G401 (cell line): ENCODE results near the gene BCL2A1. TPM values are rescaled to one million over a fixed set of nuclear protein-coding genes. Genes with fewer than 3 reads are reported as not detected.
"Not testable (repeated sequence)": the region's sequence is repeated elsewhere in the genome, so short reads cannot be mapped to it uniquely, and the experiment has no call there.

Experiments
- DNase-seq: peaks from one replicate; pipeline ENCODE4 v3.0.0-alpha.2; 2015; ENCODE audit warnings: low spot score
- in situ Hi-C: cut with HindIII; loops from 2 replicates; pipeline ENCODE4 v1.10.0; 2016; ENCODE audit warnings: low sequenced_read_pairs, mixed read lengths
- total RNA-seq: library from RNA; depleted of rRNA; stranded (reverse); fragments of >200 nt; shearing (Covaris generic); gene quantifications from 2 replicates; pipeline ENCODE4 v1.2.3, GENCODE V29; 2014

The BCL2A1 gene
- total RNA-seq, 1 experiment from 2014 or later, result not detected

GRCh38 chr15:79935556-79936201 is 35.3 kb downstream of the BCL2A1 start:
- DNase-seq, in situ Hi-C loops: not testable (repeated sequence)

- DNase-seq, result no peak
- in situ Hi-C loops, result no loop called here
Observed at GRCh38 chr15:79933231-79933630, 37.8 kb downstream of the BCL2A1 start.

GRCh38 chr15:79932447-79932846 is 38.5 kb downstream of the BCL2A1 start:
- in situ Hi-C loops, result no loop called here
- DNase-seq, result no peak

- in situ Hi-C loops, result no loop called here
- DNase-seq, result no peak
Observed at GRCh38 chr15:79930516-79930915, 40.5 kb downstream of the BCL2A1 start.

GRCh38 chr15:79929412-79929811 is 41.6 kb downstream of the BCL2A1 start:
- in situ Hi-C loops, result no loop called here
- DNase-seq, result no peak

- in situ Hi-C loops, DNase-seq: not testable (repeated sequence)
Observed at GRCh38 chr15:79926116-79926515, 44.9 kb downstream of the BCL2A1 start.

GRCh38 chr15:79924379-79924778 is 46.6 kb downstream of the BCL2A1 start:
- no peak for DNase-seq
- in situ Hi-C loops, result no loop called here

- peak; percentile 96 for DNase-seq
- in situ Hi-C loops, result no loop called here
Observed at GRCh38 chr15:79923515-79924169, 47.4 kb downstream of the BCL2A1 start.

- peak; percentile 57 for DNase-seq
Observed at GRCh38 chr15:79923079-79923514, 47.9 kb downstream of the BCL2A1 start.

GRCh38 chr15:79922512-79923078 is 48.4 kb downstream of the BCL2A1 start:
- in situ Hi-C loops, result no loop called here
- DNase-seq, result peak; percentile 22

More at GRCh38 chr15:79923079-79923514, 47.9 kb downstream of the BCL2A1 start:
- in situ Hi-C loops, result no loop called here

GRCh38 chr15:79919749-79920511 is 51.1 kb downstream of the BCL2A1 start:
- in situ Hi-C loops, result no loop called here
- DNase-seq, result no peak

- no peak for DNase-seq
- in situ Hi-C loops, result no loop called here
Observed at GRCh38 chr15:79919090-79919748, 51.8 kb downstream of the BCL2A1 start.

- DNase-seq, result no peak
- in situ Hi-C loops, result no loop called here
Observed at GRCh38 chr15:79918278-79918677, 52.7 kb downstream of the BCL2A1 start.

- no peak for DNase-seq
- in situ Hi-C loops, result no loop called here
Observed at GRCh38 chr15:79916502-79917132, 54.4 kb downstream of the BCL2A1 start.

GRCh38 chr15:79915776-79916501 is 55.1 kb downstream of the BCL2A1 start:
- in situ Hi-C loops, DNase-seq: not testable (repeated sequence)

GRCh38 chr15:79914728-79915127 is 56.3 kb downstream of the BCL2A1 start:
- in situ Hi-C loops, result no loop called here
- no peak for DNase-seq
